HCT116 (cell line): ENCODE results near the gene THADA.

Source experiments
- CTCF ChIP-seq, 3 experiments: fragments of 200-600 bp in 1 of 3; sonication (generic) in 1 of 3; IDR thresholded peaks in 2 of 3; conservative IDR thresholded peaks in 1 of 3; 2 replicates each; pipeline ENCODE4 v1.5.1; 2012 to 2017; ENCODE audit warnings: low read depth in 2 of 3, low read length in 2 of 3, antibody characterized with exemption in 1 of 3, borderline replicate concordance in 1 of 3, control low read depth in 1 of 3, mild to moderate bottlenecking in 1 of 3, mixed read lengths in 1 of 3, mixed run types in 1 of 3, moderate library complexity in 1 of 3; ENCODE audit not compliant: insufficient read depth in 1 of 3
- EGR1 ChIP-seq: IDR thresholded peaks from 2 replicates; pipeline ENCODE4 v1.6.1; 2012; ENCODE audit warnings: low read depth
- SP1 ChIP-seq: IDR thresholded peaks from 2 replicates; pipeline ENCODE4 v1.6.1; 2012; ENCODE audit warnings: low read depth
- ZNF274 ChIP-seq: fragments of 200-500 bp; sonication (Bioruptor generic); IDR thresholded peaks from 2 replicates; pipeline ENCODE4 v1.6.1; 2014; ENCODE audit warnings: mild to moderate bottlenecking, low read depth, low read length, inconsistent platforms

DNA sequence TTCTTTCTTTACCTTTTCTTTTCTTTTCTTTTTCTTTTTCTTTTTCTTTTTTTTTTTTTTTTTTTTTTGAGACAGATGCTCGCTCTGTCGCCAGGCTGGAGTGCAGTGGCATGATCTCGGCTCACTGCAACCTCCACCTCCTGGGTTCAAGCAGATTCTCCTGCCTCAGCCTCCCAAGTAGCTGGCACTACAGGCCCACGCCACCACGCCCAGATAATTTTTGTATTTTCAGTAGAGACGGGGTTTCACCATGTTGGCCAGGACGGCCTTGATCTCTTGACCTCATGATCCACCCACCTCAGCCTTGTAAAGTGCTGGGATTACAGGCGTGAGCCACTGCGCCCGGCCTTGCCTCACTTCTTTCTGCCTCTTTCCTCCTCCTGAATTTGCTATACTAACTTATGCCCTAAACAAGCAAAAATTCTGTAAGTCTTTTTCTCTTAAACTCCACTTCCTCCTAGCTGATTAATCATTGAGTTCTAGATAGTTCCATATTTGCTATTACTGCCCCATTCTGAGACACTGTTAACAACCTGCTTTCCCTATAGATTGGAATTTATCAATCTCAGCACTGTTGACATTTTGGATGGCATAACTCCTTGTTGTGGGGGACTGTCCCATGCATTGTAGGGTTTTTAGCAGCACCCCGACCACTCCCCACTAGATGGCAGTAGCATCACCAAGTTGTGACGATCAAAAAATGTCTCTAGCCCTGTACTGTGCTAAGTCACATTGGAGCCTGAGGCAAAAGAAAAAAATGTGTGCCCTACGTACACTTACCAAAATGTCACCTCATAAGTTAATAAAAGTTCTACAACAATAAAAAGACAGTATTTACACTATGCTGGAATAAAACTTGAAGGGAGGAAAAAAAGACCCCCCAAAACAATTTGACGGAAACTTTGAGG lies 16.4 kb upstream of the THADA start:
- TF ChIP-seq CTCF (IDR thresholded peaks at IDR 0.05 in 2 of 3, conservative IDR thresholded peaks at IDR 0.05 in 1 of 3; ENCODE audit: borderline replicate concordance in 1 of 3, insufficient read depth in 1 of 3, low read depth in 2 of 3, low read length in 2 of 3) (peak; percentile 54 to 92 (median 92); a peak in 5 of 6 replicates), ZNF274 (no peak), SP1 (no peak), EGR1 (no peak)
